SJCRH30 (cell line): ENCODE data around the gene ZNF433. TPM values are rescaled to one million over a fixed set of nuclear protein-coding genes. Genes with fewer than 3 reads are reported as not detected.

Experiments used
- DNase-seq, 2 experiments: peaks; one replicate each; pipeline ENCODE4 v3.0.0-alpha.2; 2015 to 2020
- H3K27ac ChIP-seq: fragments of 250-450 bp; sonication (Bioruptor Pico); 2 replicates; pipeline ENCODE4 v1.5.1; 2020; ENCODE audit warnings: mild to moderate bottlenecking, moderate library complexity
- H3K27me3 ChIP-seq: fragments of 250-450 bp; sonication (Bioruptor Pico); 2 replicates; pipeline ENCODE4 v1.5.1; 2020; ENCODE audit warnings: mild to moderate bottlenecking, moderate library complexity
- H3K36me3 ChIP-seq: fragments of 250-450 bp; sonication (Bioruptor Pico); 2 replicates; pipeline ENCODE4 v1.5.1; 2020; ENCODE audit warnings: mild to moderate bottlenecking, moderate library complexity
- H3K4me1 ChIP-seq: fragments of 250-450 bp; sonication (Bioruptor Pico); 2 replicates; pipeline ENCODE4 v1.5.1; 2020; ENCODE audit warnings: mild to moderate bottlenecking, moderate library complexity
- H3K4me3 ChIP-seq: fragments of 250-450 bp; sonication (Bioruptor Pico); 2 replicates; pipeline ENCODE4 v1.5.1; 2020; ENCODE audit warnings: mild to moderate bottlenecking, moderate library complexity
- H3K9me3 ChIP-seq: fragments of 250-450 bp; sonication (Bioruptor Pico); replicated peaks from 2 replicates; pipeline ENCODE4 v1.5.1; 2020; ENCODE audit warnings: mild to moderate bottlenecking, moderate library complexity
- total RNA-seq: library from RNA; depleted of rRNA; stranded (reverse); fragments of >200 nt; shearing (Covaris generic); gene quantifications from 2 replicates; pipeline ENCODE4 v1.2.3, GENCODE V29; 2014; rRNA removed

The ZNF433 gene
- total RNA-seq, 1 experiment from 2014 or later = 8.0 TPM

- H3K27ac ChIP-seq = no peak overlapping the region
- DNase-seq = no peak
- H3K9me3 ChIP-seq = peaks cover 5% of the 10 kb centered on the region
- no peak overlapping the region for H3K4me3 ChIP-seq
- no peaks in the 10 kb centered on the region for H3K27me3 ChIP-seq
- no peaks in the 10 kb centered on the region for H3K36me3 ChIP-seq
- H3K4me1 ChIP-seq = no peaks in the 10 kb centered on the region
These were observed 62.3 kb downstream of the ZNF433 start for GRCh38 chr19:11973019-11973810.

- H3K9me3 ChIP-seq = peaks cover 5% of the 10 kb centered on the region
- H3K27ac ChIP-seq = no peak overlapping the region
- H3K27me3 ChIP-seq = no peaks in the 10 kb centered on the region
- no peaks in the 10 kb centered on the region for H3K4me1 ChIP-seq
- no peak overlapping the region for H3K4me3 ChIP-seq
- no peak for DNase-seq
- no peaks in the 10 kb centered on the region for H3K36me3 ChIP-seq
These were observed 64.4 kb downstream of the ZNF433 start for GRCh38 chr19:11971041-11971440.

- Histone ChIP-seq H3K27ac (no peak overlapping the region), H3K4me3 (no peak overlapping the region), H3K4me1 (no peaks in the 10 kb centered on the region), H3K27me3 (no peaks in the 10 kb centered on the region), H3K9me3 (no peaks in the 10 kb centered on the region; the same call in 1 of the 2 replicates), H3K36me3 (no peaks in the 10 kb centered on the region)
- DNase-seq = no peak
These were observed 65.3 kb downstream of the ZNF433 start for GRCh38 chr19:11970174-11970573.

- Histone ChIP-seq H3K27me3 (no peaks in the 10 kb centered on the region), H3K27ac (peak within 1 kb of the TSS; percentile 10; the same call in 1 of the 2 replicates), H3K4me3 (peak within 1 kb of the TSS; percentile 68), H3K4me1 (no peaks in the 10 kb centered on the region), H3K9me3 (no peaks in the 10 kb centered on the region), H3K36me3 (no peaks in the 10 kb centered on the region)
- DNase-seq = peak; percentile 89 to 93
These were observed 70.4 kb downstream of the ZNF433 start, which contains the start of gene ZNF763 for GRCh38 chr19:11964858-11965645. ZNF763 (plus strand) TSS chr19:11965040; CDS start chr19:11965209, 169 bp downstream.

Other genes with a start within 250 kb of the ZNF433 start
- gene ZNF491, start 237.2 kb downstream of the ZNF433 start, total RNA-seq = 3.6 and 5.2 TPM in 2 replicates
- gene ZNF440, start 221.4 kb downstream of the ZNF433 start, total RNA-seq = 16.9 and 21.0 TPM in 2 replicates
- 15.5 and 16.3 TPM in 2 replicates for gene ZNF439, start 187.0 kb downstream of the ZNF433 start, total RNA-seq
- 9.6 and 10.6 TPM in 2 replicates for gene ZNF69, start 147.9 kb downstream of the ZNF433 start, total RNA-seq
- 16.2 and 19.6 TPM in 2 replicates for gene ZNF700, start 110.6 kb downstream of the ZNF433 start, total RNA-seq
- gene ZNF763, start 70.6 kb downstream of the ZNF433 start, total RNA-seq = 0.40 and 0.51 TPM in 2 replicates
- 4.9 and 5.5 TPM in 2 replicates for gene ZNF878, start 17.3 kb upstream of the ZNF433 start, total RNA-seq
- 13.4 and 15.4 TPM in 2 replicates for gene ZNF844, start 29.1 kb upstream of the ZNF433 start, total RNA-seq
- gene ZNF20, start 104.7 kb upstream of the ZNF433 start, total RNA-seq = 6.9 and 9.2 TPM in 2 replicates
- 25.7 and 26.0 TPM in 2 replicates for gene ZNF625, start 121.1 kb upstream of the ZNF433 start, total RNA-seq
- gene ZNF136, start 127.4 kb upstream of the ZNF433 start, total RNA-seq = 20.6 and 21.7 TPM in 2 replicates